Stimulated activated CD8-positive, alpha-beta memory T cell treated with anti-CD3 and anti-CD28 coated beads, Interleukin-12 subunit alpha, Interleukin-12 subunit beta, amount 100 ng/mL, for 24 hours (primary cell): Measurements from ENCODE around the gene CEACAM18.
"Not testable (repeated sequence)": the region's sequence is repeated elsewhere in the genome, so short reads cannot be mapped to it uniquely, and the experiment has no call there.

ENCODE experiments used
- DNase-seq: peaks from one replicate; pipeline ENCODE4 v3.0.0-alpha.2; 2020; ENCODE audit errors: extremely low read depth

Gene CEACAM18

DNA sequence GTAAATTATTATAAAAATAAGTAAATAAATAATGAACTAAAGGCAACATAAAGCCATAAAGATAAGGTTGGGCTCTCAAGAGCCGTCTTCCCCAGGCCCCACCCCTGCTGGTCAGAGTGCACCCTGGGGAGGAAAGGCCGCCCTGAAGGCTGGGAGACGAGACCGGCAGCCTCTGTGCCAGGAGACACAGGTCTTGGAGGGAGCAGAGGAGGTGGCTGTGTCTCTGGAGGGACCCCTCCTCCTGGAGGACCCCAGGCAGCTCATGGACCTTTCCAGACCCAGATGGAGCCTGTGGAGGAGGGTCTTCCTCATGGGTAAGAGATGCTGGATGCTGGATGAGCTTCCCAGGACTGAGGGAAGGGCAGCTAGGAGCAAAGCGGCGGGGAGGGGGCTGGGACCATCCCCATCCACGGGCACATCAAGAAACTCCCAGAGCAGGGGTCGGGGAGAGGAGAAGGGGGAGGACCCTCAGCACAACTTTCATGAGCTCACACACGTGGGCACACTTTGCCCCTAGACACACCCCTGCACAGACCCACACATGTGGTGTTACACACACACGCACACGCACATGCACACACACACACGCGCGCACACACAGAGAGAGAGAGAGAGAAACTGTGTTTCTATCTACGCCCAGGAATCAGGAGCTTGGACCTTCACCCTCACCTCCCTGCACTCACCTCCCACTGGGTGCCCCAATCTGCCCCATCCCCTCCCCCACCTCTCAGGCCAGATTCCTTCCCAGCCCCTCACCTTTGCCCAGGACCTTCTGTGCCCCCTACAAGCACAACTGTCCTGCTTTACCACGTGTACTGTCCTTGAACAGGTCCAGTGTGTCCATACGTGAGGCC, at the start of gene CEACAM18:
CEACAM18 (plus strand) TSS at position 159 of the 854 bp plus-strand sequence.
- no peak for DNase-seq

- DNase-seq: no peak
Observed at GRCh38 chr19:51430221-51430620, 48.1 kb upstream of the CEACAM18 start.

DNA sequence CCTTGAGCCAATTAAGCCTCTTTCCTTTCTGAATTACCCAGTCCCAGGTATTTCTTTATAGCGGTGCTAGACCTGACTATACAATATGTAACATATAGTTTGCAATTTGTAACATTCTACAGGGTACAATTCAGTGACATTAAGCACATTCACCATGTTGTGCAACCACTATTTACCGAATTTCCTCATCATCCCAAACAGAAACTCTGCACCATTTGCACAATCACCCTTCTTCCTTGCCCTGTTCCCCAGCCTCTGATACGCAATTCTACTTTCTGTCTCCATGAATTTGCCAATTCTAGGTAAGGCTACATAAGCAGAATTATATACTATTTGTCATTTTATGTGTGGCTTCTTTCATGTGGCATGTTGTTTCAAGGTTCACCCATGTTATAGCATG, 47.2 kb upstream of the CEACAM18 start:
- no peak for DNase-seq

GRCh38 chr19:51433043-51433442, 45.3 kb upstream of the CEACAM18 start:
- no peak for DNase-seq

DNA sequence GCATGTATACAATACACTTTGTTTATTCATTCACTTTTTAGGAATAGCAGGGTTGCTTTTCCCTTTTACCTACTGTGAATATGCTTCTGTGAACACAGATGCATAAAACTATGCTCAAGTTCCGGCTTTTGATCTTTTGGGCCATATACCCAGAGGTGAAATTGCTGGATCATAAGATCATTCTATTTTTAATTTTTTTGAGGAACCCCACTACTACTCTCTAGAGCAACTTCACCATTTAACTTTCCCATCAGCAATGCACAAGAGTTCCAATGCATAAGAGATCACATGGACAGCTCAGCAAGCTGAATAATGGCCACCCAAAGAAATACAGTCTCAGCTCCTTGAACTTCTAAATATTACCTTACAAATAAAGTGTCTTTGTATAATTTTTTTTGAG, 43.9 kb upstream of the CEACAM18 start:
- DNase-seq: no peak

DNA sequence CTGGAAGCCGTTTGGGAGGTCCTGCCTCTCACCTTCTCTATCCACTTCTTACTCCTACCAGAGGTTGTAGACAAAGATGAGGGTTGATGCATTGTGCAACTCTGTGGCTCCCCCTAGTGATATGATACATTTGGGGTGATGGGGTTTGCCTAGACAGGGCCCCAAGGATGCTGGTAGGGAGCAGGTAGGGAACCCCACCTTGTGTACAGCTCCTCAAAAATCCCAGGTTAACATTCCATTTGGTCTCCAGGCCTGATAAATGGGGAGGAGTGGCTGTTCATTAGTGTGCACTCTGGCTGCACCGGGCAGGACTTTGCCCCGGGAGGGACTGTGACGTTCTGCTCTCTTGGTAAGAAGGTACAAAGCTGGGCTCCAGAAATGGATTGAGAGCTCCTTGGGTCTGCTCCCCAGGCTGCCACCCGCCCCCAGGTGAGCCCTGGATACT, 39.3 kb upstream of the CEACAM18 start:
- DNase-seq: no peak

GRCh38 chr19:51440052-51440451, 38.3 kb upstream of the CEACAM18 start:
- no peak for DNase-seq

DNA sequence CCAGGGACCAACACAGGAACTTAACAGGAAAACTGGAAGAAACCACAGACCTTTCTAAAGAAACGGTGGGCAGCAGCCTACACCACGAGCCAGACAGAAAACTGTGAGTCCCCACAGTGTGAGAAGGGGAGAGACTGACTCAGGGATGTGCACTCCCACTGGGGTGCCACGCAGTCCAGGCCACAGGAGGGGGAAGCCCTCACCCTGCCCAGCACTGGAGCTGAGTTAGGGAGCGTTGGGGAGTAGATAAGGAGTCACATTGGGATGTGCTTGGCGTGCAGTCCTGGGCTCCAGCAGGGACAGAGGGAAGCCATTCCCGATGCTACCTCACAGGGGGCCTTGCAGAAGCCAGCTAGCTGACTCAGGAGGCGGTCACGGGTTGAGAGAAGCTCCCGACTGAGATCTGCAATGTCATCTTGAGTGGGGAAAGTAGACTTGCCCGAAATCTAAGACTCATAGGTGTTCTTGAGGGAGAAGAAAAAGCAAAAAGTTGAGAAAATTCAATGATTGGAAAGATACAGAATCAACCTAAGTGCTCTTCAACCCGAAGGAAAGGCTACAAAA, 37.4 kb upstream of the CEACAM18 start:
- peak; percentile 31 for DNase-seq

GRCh38 chr19:51441410-51442390, 36.6 kb upstream of the CEACAM18 start:
- DNase-seq: peak; percentile 73

DNA sequence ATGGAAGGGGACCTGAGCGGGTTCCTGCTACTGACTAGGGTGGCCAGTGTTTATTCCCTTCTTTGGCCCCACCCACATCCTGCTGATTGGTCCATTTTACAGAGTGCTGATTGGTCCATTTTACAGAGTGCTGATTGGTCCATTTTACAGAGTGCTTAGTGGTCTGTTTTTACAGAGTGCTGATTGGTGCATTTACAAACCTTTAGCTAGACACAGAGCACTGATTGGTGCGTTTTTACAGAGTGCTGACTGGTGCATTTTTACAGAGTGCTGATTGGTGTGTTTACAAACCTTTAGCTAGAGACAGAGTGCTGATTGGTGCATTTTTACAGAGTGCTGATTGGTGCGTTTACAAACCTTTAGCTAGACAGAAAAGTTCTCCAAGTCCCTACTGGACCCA, 30.8 kb upstream of the CEACAM18 start:
- not testable (repeated sequence) for DNase-seq

GRCh38 chr19:51448011-51448410, 30.3 kb upstream of the CEACAM18 start:
- no peak for DNase-seq

- DNase-seq: no peak
Observed at GRCh38 chr19:51448411-51449016, 29.8 kb upstream of the CEACAM18 start.

GRCh38 chr19:51450730-51451307, 27.5 kb upstream of the CEACAM18 start:
- peak; percentile 34 for DNase-seq

GRCh38 chr19:51456541-51457290, 21.6 kb upstream of the CEACAM18 start:
- DNase-seq: no peak

- DNase-seq: no peak
Observed at GRCh38 chr19:51457351-51458013, 20.9 kb upstream of the CEACAM18 start.

DNA sequence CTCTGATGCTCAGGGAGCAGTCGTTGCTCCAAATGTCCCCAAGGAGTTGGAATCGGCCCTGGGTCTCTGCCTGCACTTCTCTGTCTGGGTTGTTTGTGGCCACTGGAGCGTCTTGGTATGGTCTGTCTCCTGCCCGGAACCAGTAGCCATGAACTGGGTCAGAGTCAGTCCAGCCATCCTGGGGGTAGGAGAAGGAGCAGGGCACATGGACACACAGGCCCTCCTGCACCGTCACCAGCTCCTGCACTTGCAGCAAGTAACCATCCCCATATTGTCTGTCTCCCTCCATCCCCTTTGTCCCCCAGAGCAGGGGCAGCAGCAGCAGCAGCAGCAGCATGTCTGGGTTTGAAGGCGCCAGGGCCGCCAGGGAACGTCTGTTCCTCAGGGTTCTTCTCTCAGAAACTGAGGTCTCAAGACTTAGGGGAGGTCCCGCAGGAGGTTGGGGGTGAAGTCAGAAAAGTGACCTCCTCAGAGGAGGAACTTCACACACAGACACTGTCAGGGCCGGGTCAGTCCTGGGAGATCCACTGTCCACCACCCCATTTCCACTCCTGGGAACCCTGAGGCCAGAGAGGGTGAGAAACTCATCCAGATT, 20.2 kb upstream of the CEACAM18 start, which contains the start of gene SIGLEC8:
SIGLEC8 (minus strand) TSS at position 404 of the 595 bp plus-strand sequence; CDS start at position 337, 67 bp downstream.
- no peak for DNase-seq

DNA sequence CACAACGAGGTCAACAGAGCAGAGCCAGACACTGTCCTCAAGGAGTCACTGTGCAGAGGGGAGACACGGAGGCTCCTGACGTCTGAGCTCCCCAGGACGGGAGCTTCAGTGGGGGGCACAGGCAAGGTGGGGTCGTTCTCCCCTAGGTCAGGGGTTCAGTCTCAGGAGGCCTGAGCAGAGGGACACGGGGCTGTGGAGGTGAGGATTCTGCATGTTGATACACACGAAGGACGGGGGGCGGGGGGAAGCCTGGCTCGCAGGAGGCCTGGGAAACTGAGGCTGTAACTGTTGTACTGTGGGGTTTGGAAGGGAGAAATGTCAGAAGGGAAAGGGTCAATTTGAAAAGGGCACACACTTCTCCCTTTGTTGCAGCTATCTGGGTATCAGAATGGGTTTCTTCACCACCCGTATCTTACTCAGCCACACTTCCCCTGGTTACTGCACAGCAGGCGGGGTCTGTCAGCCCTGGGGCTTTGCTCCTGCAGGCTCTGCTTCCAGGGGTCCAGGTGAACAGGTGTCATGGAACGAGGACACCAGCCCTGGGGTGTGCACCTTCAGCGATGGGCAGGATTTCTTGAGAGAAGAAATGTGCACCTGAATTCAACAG, 19.3 kb upstream of the CEACAM18 start:
- no peak for DNase-seq

GRCh38 chr19:51460164-51460992, 18.0 kb upstream of the CEACAM18 start:
- DNase-seq: no peak
